Keratinocyte (primary cell): ENCODE data around the gene PPEF2. TPM values are rescaled to one million over a fixed set of nuclear protein-coding genes. Genes with fewer than 3 reads are reported as not detected.

ENCODE experiments used
- DNase-seq: peaks from one replicate; pipeline ENCODE4 v3.0.0-alpha.2; 2011; ENCODE audit warnings: low read depth, missing footprints, low spot score
- FAIRE-seq: peaks from 2 replicates; lab custom pipeline; 2011; peaks lifted over from hg19 to GRCh38; lab: Jason Lieb, UNC
- H2AFZ ChIP-seq: 2 replicates; pipeline ENCODE4 v1.6.0; 2012; ENCODE audit warnings: low read length, control low read depth, inconsistent platforms; ENCODE audit not compliant: control insufficient read depth
- H3K27ac ChIP-seq: 2 replicates; pipeline ENCODE4 v1.5.1; 2011; ENCODE audit warnings: low read length; ENCODE audit not compliant: control insufficient read depth, insufficient read depth
- H3K27me3 ChIP-seq: 3 replicates; pipeline ENCODE4 v1.6.0; 2011; ENCODE audit warnings: low read length; ENCODE audit not compliant: control insufficient read depth, insufficient read depth; ENCODE audit errors: extremely low read depth
- H3K36me3 ChIP-seq, 2 experiments: 2 replicates in 1 of 2; 3 replicates in 1 of 2; pipeline ENCODE4 v1.5.1; 2011; ENCODE audit warnings: low read length in 2 of 2, mild to moderate bottlenecking in 1 of 2; ENCODE audit not compliant: control insufficient read depth in 2 of 2, insufficient read depth in 2 of 2; ENCODE audit errors: extremely low read depth in 1 of 2
- H3K4me1 ChIP-seq: 3 replicates; pipeline ENCODE4 v1.5.1; 2011; ENCODE audit warnings: low read length; ENCODE audit not compliant: control insufficient read depth, insufficient read depth; ENCODE audit errors: extremely low read depth
- H3K4me2 ChIP-seq: 3 replicates; pipeline ENCODE4 v1.6.0; 2011; ENCODE audit warnings: low read depth, low read length; ENCODE audit not compliant: control insufficient read depth, insufficient read depth; ENCODE audit errors: extremely low read depth
- H3K4me3 ChIP-seq, 3 experiments: fragments of 200-600 bp in 1 of 3; sonication (generic) in 1 of 3; 2 replicates in 2 of 3; 3 replicates in 1 of 3; pipeline ENCODE4 v1.5.1; 2011 to 2016; ENCODE audit warnings: low read length in 3 of 3, mild to moderate bottlenecking in 3 of 3, control low read depth in 2 of 3, inconsistent platforms in 1 of 3, low read depth in 1 of 3, mixed read lengths in 1 of 3, mixed run types in 1 of 3, moderate library complexity in 1 of 3; ENCODE audit not compliant: control insufficient read depth in 2 of 3, insufficient read depth in 2 of 3; ENCODE audit errors: extremely low read depth in 1 of 3
- H3K79me2 ChIP-seq: 2 replicates; pipeline ENCODE4 v1.6.0; 2012; ENCODE audit warnings: low read length; ENCODE audit not compliant: control insufficient read depth, insufficient read depth
- H3K9ac ChIP-seq: 3 replicates; pipeline ENCODE4 v1.6.0; 2011; ENCODE audit warnings: low read length; ENCODE audit not compliant: control insufficient read depth, insufficient read depth; ENCODE audit errors: extremely low read depth
- H3K9me1 ChIP-seq: 3 replicates; pipeline ENCODE4 v1.6.0; 2011; ENCODE audit warnings: low read length; ENCODE audit not compliant: control insufficient read depth, insufficient read depth; ENCODE audit errors: extremely low read depth
- H3K9me3 ChIP-seq: 2 replicates; pipeline ENCODE4 v1.5.1; 2012; ENCODE audit warnings: low read depth, low read length; ENCODE audit not compliant: control insufficient read depth
- H4K20me1 ChIP-seq: 3 replicates; pipeline ENCODE4 v1.6.0; 2011; ENCODE audit warnings: low read length; ENCODE audit not compliant: control insufficient read depth, insufficient read depth; ENCODE audit errors: extremely low read depth
- CTCF ChIP-seq, 3 experiments: IDR thresholded peaks in 1 of 3; conservative IDR thresholded peaks in 1 of 3; optimal IDR thresholded peaks in 1 of 3; 2 replicates in 2 of 3; 3 replicates in 1 of 3; pipeline versions ENCODE3 to v1.5.1; 2011; ENCODE audit warnings: low read length in 3 of 3, mild to moderate bottlenecking in 3 of 3, moderate library complexity in 2 of 3, control low read depth in 1 of 3, inconsistent platforms in 1 of 3; ENCODE audit not compliant: insufficient read depth in 2 of 3; ENCODE audit errors: extremely low read depth in 1 of 3
- EZH2 ChIP-seq: IDR thresholded peaks from one replicate; pipeline ENCODE4 v1.6.1; 2012; ENCODE audit warnings: inconsistent platforms, mild to moderate bottlenecking, low read length, moderate library complexity
- dilution Hi-C: fragments of 300-500 bp; cut with MboI; formaldehyde crosslinking; loops from one replicate; pipeline ENCODE4 v1.7.0; 2020; ENCODE audit warnings: low sequenced_read_pairs; ENCODE audit not compliant: extremely low pct_ligation_motif_present
- polyA plus RNA-seq, 5 experiments: library from polyadenylated mRNA; depleted of rRNA in 3 of 5; stranded (reverse) in 3 of 5; stranded (forward) in 1 of 5; unstranded in 1 of 5; fragments of >200 nt; gene quantifications; 1 replicate in 1 of 5; 2 replicates in 3 of 5; 3 replicates in 1 of 5; pipeline versions ENCODE4 v1.2.1 to v1.2.3, GENCODE V29; 2011 to 2012; ENCODE audit warnings: missing spikeins in 2 of 5, low read depth in 1 of 5, low replicate concordance in 1 of 5

The PPEF2 gene
- polyA plus RNA-seq, 1 donor (not counting 4 experiments of a cell fraction or from before 2014, with no cell fraction given): 0.03 TPM

- Histone ChIP-seq H3K9ac (no peak overlapping the region), H3K4me3 (no peak overlapping the region), H3K27ac (no peak overlapping the region), H4K20me1 (no peaks in the 10 kb centered on the region), H3K4me2 (no peak overlapping the region), H3K9me3 (no peaks in the 10 kb centered on the region), H3K36me3 (peaks cover 4 to 6% of the 10 kb centered on the region in 2 experiments), H3K79me2 (no peaks in the 10 kb centered on the region), H3K9me1 (no peaks in the 10 kb centered on the region), H3K27me3 (no peaks in the 10 kb centered on the region), H2AFZ (no peak overlapping the region), H3K4me1 (no peaks in the 10 kb centered on the region)
- DNase-seq: no peak
- TF ChIP-seq EZH2 (no peak), CTCF (optimal IDR thresholded peaks at IDR 0.05 in 1 of 3, IDR thresholded peaks at IDR 0.05 in 1 of 3, conservative IDR thresholded peaks at IDR 0.05 in 1 of 3; ENCODE audit: extremely low read depth in 1 of 3, insufficient read depth in 2 of 3, low read length in 3 of 3) (no peak)
- dilution Hi-C loops: no loop called here
- FAIRE-seq: no peak
Observed at GRCh38 chr4:75948822-75949444, 46.7 kb upstream of the PPEF2 start.

- DNase-seq: no peak
Observed at GRCh38 chr4:75940692-75941253, 38.5 kb upstream of the PPEF2 start, which contains the start of gene NAAA. Gene NAAA, minus strand, starts transcription at chr4:75941013. Its CDS starts 64 bp downstream, at chr4:75940949.

More at GRCh38 chr4:75940692-75941253, 38.5 kb upstream of the PPEF2 start, which contains the start of gene NAAA:
- Histone ChIP-seq H3K27me3 (no peaks in the 10 kb centered on the region), H4K20me1 (no peaks in the 10 kb centered on the region), H3K36me3 (no peaks in the 10 kb centered on the region), H3K4me1 (peaks cover 4% of the 10 kb centered on the region), H3K9me3 (no peaks in the 10 kb centered on the region), H3K27ac (peak within 1 kb of the TSS; percentile 8), H2AFZ (peak within 1 kb of the TSS; percentile 94), H3K4me3 (peak within 1 kb of the TSS; percentile 46 to 87 (median 85)), H3K79me2 (no peaks in the 10 kb centered on the region), H3K9me1 (no peaks in the 10 kb centered on the region), H3K9ac (peak within 1 kb of the TSS; percentile 76), H3K4me2 (peak within 1 kb of the TSS; percentile 90)
- FAIRE-seq: no peak
- TF ChIP-seq EZH2 (no peak), CTCF (optimal IDR thresholded peaks at IDR 0.05 in 1 of 3, IDR thresholded peaks at IDR 0.05 in 1 of 3, conservative IDR thresholded peaks at IDR 0.05 in 1 of 3; ENCODE audit: extremely low read depth in 1 of 3, insufficient read depth in 2 of 3, low read length in 3 of 3) (peak in 1 of 3 experiments; percentile 35)
- dilution Hi-C loops: no loop called here
